ENCODE measurements around the gene ALDOB.

The ALDOB gene

GRCh38 chr9:101381118-101381517, 54.5 kb downstream of the ALDOB start:
- DNase-seq = no peak

GRCh38 chr9:101380295-101380694, 55.3 kb downstream of the ALDOB start:
- DNase-seq = no peak

GRCh38 chr9:101376111-101376848, 59.3 kb downstream of the ALDOB start:
- no peak for DNase-seq

DNA sequence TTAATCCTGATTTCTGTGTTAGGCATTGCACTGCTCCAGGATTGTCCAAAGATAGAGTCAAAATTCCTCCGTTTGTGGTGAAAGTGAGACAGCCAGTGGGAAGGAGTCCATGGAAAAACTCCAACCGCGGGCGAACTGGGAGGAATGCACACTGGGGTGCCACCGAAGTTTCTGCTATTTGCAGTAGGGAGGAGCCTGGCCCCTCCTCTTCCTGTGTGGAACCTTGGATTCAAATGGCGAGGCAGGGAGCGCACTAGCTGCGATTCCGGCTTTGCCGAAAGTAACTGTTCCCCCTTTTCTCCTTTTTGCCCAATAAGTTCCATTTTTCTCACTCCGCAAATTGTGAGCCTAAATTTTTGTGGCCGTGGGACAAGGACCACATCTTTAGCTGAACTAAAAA, 60.0 kb downstream of the ALDOB start:
- no peak for DNase-seq

- DNase-seq = peak; percentile 34
Observed at GRCh38 chr9:101372327-101373118, 63.1 kb downstream of the ALDOB start.

DNA sequence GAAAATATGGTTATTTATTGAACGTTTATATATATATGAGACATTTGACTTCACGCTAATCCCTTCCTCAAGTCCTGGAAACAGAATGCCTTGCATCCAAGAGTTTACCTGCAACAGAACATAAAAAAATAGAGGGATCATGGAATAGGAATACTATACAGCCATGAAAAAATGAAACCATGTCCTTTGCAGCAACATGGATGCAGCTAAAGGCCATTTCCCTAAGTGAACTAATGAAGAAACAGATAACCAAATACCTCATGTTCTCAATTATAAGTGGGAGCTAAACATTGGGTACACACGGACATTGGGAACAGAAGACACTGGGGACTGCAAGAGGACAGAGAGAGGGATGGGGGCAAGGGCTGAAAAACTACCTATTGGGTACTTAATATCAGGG, 63.8 kb downstream of the ALDOB start:
- DNase-seq = no peak

All from NCI-H2171 treated with DMSO at 0.1 percent for 48 hours (cell line).